DND-41 (cell line): Measurements from ENCODE around the gene CLINT1.

Source experiments
- EZH2 ChIP-seq: IDR thresholded peaks from 3 replicates; pipeline ENCODE4 v1.6.1; 2012; ENCODE audit warnings: borderline replicate concordance, low read depth, mild to moderate bottlenecking, moderate library complexity, low read length, inconsistent platforms; ENCODE audit not compliant: severe bottlenecking
- TF ChIP-seq, protein P1 (sequence below): IDR thresholded peaks from 2 replicates; pipeline ENCODE4 v1.5.1; 2012; ENCODE audit warnings: borderline replicate concordance, low read length, moderate library complexity, mild to moderate bottlenecking; ENCODE audit not compliant: poor library complexity, severe bottlenecking; ENCODE audit errors: extremely low read depth

DNA sequence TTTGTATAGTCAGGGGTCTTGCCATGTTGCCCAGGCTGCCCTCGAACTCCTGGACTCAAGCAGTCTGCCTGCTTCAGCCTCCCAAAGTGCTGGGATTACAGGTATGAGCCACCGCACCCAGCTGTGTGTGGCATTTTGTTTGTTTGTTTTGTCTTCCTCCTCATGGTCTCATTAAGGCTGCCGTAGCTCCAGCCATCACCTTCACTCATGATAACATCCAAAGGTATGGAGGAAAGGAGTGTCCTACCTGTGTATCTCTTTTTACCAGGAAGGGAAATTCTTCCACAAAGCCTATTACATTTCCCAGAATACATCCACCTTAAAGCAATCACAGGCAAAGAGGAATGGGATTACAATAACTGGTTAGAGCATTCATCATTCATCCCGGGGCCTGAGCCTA is 88.3 kb downstream of the CLINT1 start:
- TF ChIP-seq, protein P1, sequence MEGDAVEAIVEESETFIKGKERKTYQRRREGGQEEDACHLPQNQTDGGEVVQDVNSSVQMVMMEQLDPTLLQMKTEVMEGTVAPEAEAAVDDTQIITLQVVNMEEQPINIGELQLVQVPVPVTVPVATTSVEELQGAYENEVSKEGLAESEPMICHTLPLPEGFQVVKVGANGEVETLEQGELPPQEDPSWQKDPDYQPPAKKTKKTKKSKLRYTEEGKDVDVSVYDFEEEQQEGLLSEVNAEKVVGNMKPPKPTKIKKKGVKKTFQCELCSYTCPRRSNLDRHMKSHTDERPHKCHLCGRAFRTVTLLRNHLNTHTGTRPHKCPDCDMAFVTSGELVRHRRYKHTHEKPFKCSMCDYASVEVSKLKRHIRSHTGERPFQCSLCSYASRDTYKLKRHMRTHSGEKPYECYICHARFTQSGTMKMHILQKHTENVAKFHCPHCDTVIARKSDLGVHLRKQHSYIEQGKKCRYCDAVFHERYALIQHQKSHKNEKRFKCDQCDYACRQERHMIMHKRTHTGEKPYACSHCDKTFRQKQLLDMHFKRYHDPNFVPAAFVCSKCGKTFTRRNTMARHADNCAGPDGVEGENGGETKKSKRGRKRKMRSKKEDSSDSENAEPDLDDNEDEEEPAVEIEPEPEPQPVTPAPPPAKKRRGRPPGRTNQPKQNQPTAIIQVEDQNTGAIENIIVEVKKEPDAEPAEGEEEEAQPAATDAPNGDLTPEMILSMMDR, result no peak
- no peak for TF ChIP-seq EZH2
